ENCODE data around the gene RBFOX2.
"Not testable (repeated sequence)": the region's sequence is repeated elsewhere in the genome, so short reads cannot be mapped to it uniquely, and the experiment has no call there.

Gene RBFOX2

DNA sequence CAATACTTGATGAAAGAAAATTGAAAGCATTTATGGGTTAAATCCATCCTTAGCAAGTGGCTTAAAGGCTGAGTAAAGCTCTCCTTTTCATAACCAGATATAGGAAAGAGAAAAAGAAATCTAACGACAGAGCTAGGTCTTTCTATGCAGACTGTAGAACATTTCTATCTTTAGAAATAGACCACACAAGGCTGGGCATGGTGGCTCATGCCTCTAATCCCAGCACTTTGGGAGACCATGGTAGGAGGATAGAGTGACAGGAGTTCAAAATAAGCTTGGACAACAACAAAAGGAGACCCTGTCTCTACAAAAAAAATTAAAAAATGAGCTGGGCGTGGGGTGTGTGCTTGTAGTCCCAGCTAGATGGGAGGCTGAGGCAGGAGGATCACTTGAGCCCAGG is 220.2 kb downstream of the RBFOX2 start:
- no peak for DNase-seq

DNA sequence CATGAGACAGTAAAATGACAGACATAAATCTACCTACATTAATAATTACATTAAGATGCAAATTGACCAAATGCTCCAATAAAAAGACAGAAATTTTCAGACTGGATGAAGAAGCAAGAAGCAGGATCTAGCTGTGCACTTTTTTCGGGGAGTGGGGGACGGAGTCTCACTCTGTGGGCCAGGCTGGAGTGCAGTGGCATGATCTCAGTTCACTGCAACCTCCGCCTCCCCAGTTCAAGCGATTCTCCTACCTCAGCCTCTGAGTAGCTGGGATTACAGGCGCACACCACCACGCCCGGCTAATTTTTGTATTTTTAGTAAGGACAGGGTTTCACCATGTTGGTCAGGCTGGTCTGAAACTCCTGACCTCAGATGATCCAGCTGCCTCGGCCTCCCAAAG is 222.0 kb downstream of the RBFOX2 start:
- DNase-seq: not testable (repeated sequence)

DNA sequence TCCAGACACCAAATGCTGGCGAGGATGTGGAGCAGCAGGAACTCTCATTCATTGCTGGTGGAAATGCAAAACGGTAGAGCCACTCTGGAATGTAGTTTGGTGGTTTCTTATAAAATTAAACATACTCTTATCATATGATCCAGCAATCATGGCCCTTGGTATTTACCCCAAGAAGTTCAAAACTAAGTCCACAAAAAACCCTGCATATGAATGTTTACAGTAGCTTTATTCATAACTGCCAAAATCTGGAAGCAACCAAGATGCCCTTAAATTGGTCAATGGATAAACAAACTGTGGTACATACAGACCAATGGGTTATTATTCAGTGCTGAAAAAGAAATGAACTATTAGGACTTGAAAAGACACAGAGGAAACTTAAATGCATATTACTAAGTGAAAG is 223.2 kb downstream of the RBFOX2 start:
- DNase-seq: no peak

DNA sequence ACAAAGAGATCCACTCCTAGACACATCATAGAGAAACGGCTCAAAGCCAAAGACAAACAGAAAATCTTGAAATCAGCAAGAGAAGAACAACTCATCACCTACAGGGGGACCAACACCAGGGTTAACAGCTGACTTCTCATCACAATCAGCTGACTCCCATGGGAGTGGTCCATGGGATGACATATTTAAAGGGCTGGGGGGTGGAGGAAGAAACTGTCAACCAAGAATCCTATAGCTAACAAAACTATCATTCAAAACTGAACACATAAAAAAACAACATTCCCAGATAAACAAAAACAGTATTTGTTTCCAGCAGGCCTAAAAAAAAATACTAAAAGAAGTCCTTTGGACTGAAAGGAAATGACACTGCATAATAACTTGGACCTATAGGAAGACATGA is 224.2 kb downstream of the RBFOX2 start:
- DNase-seq: no peak

DNA sequence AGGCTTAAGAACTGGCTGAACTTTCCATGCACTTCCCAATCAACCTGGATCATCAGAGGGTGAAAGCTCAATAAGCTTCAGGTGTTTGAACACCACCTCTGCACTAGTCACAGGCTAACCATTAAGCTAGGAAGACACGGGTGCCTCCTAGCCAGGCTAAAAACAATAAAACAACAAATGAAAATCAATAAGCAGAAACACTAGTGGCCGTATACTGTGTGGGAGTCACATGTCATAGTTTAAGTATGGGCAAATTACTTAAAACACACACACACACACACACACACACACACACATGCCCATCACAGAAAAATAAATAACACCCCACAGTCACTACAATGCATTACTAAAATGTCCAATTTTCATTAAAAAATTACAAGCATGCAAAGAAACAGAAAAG is 225.7 kb downstream of the RBFOX2 start:
- no peak for DNase-seq

DNA sequence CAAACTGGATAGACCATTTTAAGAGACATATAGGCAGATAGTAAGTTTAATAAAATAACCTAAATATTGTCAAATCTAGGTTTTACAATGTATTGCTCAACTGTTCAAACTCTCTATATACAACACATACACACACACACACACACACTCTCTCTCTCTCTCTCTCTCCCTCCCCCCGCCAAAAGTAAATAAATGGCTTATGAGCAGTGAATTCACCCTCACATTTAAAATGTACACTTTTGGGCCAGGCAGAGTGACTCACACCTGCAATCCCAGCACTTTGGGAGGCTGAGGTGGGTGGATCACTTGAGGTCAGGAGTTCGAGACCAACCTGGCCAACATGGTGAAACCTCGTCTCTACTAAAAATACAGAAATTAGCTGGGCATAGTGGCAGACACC is 227.3 kb downstream of the RBFOX2 start:
- not testable (repeated sequence) for DNase-seq

DNA sequence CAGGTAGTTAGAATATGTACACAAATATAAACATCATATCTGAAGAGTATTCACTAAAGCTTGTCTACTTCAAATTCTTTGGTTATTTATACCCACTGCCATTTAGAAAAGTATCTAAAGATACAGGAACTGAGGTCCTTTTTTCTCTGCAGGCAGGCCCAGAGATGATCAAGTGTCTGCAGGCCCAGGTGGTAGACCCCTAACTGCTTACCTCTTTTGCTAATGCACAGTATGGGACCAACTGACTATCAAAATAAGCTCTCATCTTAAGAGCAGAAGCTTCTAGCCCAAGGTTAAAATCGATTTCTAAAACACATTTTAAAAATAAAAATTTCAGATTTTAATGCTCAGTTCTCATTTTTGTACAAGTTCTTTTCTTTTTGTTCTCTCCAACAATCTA is 229.5 kb downstream of the RBFOX2 start:
- DNase-seq: no peak

DNA sequence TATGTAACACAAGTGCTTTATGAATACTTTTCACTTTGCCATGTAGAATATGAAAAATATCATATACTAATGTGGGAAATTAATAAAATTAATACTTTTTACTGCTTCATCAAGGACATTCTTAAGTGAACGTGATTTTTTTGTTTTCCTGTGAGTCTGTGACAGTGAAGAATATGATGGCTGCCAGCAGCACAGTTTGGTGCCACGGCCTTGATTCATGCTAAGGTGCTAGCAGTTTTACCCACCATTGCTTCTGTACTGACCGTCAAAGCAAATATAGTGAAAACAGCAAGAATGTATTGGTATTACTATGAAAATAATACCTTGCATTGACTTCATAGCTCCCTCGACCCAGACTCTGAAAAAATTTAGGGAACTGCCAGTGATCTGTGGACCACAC is 231.2 kb downstream of the RBFOX2 start:
- DNase-seq: no peak

DNA sequence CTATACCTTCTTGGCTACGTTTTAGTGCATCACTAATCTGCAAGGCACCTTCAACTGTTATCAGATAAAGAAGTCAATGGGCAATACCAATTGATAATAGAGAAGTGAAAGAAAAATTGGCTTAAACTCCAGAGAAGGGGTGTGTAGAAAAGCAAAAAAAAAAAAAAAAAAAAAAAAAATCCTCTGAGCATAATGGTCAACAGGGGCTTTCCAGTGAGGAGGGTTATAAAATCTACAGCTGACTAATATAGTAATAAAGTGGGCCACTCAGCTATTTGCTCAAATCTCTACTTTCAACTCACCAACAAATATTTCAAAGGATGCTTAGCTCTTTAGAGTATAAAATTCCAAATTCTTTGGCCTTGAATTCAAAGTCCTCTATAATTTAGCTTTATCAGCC is 233.1 kb downstream of the RBFOX2 start:
- no peak for DNase-seq

DNA sequence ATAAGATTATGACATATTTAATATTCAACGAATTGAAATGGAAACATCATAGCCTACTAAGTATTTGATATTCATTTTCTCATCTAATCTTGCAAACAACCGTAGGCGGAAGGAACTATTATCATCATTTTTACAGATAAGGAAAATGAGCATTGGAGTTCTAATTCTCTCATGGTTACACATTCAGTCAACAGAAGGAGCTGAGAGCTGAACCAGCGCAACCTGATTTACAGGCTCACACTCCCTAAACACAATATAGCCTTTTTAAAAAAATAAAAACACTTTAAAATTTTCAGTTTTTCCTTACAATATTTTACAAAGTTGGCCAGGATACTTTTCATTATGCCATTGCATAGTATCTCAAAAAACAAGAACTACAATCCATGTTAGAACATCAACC is 236.1 kb downstream of the RBFOX2 start:
- DNase-seq: no peak

DNA sequence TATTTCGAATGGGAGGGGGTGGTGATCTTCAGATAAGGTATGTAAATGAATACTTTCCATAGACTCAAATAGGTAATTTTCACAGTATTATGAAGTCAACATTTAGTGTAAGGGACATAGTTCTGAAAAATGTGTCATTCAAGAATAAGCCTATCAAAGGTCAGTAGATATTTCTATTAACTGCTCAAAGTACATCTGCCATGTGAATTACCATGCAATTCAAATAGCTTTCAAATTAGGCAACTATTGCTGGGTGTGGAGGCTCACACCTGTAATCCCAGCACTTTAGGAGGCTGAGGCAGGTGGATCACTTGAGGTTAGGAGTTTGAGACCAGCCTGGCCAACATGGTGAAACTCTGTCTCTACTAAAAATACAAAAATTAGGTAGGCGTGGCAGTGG is 236.8 kb downstream of the RBFOX2 start:
- DNase-seq: not testable (repeated sequence)

DNA sequence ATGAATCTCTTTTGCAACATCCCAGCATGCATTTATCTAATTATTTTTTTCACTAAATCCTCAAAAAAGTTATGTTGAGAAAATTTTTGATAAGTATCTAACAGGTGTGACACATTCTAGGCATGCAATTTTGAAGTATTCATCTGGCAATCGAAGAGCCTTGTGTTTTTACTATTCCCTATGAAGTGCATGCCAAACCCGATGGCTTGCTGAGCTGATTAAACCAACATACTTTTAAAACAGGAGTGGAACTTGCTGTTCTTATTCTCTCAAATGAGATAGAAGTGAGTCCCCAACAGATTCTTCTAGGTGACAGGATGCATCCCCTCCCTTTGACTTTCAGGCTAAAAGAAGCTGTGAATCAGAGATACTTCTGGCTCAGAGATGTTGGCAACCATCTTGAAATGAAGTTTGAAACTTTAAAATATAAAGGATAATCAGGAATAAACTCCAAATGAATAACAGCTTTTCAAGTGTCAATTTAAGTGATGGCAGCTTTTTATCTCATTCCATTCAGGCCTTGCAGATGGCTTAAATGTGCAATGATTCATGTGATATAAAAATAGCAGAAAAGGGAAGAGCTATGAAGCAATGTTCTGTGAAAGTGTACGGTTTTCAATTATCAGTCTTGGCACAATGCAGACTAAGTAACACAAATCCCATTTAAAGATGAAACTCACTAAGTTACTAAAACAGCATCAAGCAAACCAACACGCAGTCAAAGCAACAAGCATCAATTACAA is 243.3 kb downstream of the RBFOX2 start:
- DNase-seq: no peak

DNA sequence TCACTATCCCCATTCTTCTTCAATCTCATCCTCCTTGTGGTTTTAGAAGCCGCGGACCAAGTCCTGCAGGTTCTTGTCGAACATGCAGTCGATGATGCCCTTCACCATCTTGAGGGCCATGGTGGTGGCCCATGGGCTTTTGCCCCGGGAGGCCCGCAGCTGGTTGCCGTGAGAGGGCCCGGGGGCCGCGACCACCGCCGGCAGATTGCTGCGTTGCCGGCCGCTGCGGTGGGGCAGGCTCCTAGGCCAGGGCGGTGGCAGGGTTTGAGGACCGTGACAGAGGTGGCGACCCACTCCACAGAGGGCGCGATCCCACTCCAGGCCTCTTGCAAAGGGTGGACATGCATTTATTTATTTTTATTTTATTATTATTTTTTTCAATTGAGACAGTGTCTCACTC is 244.0 kb downstream of the RBFOX2 start:
- no peak for DNase-seq

DNA sequence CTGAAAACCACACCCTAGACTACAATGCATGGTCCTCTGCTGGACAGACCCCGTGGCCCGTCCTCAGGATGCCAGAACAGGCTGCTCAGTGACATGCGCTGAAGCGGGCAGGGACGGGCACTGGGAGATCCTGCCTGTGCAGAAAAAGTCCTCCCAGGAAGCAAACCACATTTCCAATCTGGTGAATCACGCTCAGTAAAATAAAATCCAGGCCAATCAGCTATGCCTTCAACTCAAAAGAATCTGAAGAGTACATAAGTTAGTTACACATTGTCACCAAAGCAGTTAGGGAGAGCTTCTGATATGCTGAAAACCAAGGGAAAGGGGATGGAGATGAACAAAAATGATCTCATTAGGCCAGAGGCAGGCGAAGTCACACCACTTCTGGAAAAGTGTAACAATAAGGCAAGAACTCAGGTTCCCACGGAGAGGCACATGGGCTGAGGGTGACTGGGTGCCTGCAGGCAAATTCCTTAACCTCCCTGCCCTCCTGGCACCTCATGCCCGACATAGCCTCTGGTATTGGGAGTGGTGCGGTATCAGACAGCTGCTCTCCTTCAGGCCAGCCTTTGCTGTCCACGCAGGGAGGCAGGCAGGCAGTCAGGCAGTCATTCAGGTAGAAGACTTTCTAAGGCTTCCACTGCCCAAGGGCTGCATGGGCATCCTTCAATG is 244.5 kb downstream of the RBFOX2 start:
- no peak for DNase-seq

DNA sequence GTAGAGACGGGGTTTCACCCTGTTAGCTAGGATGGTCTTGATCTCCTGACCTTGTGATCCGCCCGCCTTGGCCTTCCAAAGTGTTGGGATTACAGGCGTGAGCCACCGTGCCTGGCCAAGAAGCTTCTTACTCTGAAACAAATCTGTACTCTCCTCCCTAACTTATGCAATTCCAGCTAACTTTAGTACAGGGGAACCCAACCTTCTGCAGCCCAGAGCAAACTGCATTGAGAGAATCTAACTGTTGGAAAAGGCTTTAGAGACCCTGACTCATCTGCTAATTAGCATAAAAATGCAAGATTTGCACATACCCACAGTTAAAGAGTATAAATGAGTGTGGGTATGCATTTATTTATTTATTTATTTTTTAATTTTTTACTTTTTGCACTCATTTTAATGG is 246.1 kb downstream of the RBFOX2 start:
- no peak for DNase-seq

DNA sequence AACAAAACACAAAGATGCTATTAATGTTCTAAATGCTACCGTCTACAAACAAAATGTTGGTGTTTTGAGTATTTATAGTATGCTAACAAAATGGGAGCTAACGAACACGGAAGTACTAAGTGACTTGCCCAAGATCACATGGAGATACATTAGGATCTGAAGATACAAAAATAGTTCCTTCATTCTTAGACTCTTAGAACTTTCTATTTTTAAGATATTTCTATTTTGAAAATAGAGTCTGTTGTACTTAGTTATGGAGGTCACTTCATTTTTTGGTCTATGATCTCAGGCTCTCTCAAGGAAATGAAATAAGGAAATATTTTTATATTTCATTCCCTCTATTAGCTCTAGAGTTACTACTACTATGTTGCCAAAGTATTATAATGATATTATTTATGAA is 246.7 kb downstream of the RBFOX2 start:
- no peak for DNase-seq

DNA sequence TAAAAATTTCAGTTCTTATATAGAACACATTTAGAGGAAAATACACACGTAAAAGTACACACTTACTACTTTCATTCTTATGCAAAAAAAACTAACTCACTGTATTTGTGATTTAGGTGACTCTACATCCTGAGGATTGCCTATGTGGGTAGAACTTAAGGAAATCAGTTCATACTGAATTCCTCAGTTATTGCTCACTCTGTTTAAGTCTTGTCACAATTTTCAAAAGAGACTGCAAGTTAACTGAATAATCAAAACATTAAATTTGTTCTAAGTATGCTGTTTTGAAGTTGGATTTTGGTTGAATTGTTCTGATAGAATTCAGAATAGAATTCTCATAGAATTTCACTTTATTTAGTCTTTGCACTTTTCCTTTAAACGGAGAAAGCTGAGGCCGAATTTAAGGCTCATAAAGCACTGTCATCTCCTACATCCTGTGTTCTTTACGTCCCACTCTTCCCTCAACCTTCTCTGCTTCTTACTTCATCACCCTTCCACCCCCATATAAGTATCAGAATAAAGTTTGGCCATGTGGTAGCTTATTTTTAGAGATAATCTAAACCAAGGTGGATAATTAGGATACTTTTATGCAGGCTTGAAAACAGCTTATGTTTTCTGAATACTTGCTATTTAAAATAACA is 251.2 kb downstream of the RBFOX2 start:
- DNase-seq: no peak

DNA sequence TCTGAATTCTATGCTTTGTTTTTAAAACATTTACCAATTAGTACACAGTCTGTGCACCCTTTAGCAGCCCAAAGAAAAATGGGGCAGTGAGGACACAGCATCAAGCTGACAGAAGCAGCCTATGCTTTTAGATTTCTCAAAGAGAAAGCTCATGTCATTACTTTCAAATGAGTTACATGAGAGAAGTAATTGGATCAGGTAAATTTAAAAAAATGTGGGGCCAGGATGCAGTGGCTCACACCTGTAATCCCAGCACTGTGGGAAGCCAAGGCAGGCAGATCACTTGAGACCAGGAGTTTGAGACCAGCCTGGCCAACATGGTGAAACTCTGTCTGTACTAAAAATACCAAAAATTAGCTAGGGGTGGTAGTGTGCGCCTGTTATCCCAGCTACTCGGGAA is 253.3 kb downstream of the RBFOX2 start:
- no peak for DNase-seq

DNA sequence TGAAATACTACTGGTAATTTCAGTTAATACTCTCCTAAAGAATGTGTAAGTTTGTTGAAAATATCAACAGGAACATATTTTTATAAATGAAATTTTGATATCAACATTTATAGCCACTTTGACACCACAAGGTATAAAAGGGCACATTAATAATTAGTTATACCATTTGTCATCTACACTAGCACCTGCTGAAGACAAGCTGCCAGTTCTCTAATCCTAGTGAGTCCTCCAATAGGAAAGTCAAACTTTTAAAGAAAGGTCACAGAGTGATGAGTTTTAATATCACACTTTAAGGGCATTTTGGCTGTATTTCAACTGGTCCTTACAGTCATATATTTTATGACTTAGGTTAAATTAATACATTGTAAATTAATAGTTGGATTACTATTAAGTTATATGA is 258.6 kb downstream of the RBFOX2 start:
- DNase-seq: no peak

DNA sequence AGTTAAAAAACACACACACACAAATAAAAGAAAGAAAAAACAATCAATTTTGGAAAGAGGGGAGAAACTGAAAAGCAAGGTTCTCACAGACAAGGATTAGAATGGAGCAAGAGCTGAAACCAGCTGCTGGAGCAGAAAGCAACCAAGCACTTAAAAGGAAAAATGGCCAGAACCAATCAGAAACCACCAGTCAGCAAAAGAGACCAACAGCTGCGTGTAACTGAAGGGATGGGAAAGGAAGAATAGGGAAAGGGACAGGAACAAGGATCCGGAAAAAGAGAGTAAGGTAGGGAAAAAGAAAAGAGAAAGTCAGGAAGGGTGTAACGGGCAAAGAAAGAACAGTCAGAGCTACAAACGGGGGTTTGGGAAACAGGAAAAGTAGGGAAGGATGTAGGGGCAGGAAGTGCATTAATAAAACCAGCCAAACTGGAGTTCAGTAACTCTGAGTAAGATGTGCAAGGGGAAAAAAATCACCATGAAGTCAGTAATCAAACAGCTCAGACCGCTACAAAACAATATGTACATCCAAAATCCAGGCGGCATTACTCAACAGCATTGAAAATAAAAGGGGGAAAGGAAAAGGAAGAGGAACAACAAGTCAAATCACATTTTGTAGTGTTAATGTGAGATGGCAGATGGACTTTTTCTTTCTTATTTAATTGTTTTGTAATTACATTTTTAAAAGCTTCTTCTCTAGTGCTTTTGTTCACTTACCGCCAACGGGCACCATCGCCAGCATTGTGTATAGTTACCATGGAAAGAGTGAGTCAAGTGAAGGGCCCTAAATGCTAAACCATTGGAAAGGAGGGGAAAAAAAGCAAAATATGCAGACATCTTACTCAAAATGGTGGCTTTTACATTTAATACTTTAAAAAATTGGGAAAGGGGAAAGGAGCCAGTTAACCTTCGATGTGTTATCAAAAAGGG is 261.7 kb downstream of the RBFOX2 start:
- DNase-seq: no peak

DNA sequence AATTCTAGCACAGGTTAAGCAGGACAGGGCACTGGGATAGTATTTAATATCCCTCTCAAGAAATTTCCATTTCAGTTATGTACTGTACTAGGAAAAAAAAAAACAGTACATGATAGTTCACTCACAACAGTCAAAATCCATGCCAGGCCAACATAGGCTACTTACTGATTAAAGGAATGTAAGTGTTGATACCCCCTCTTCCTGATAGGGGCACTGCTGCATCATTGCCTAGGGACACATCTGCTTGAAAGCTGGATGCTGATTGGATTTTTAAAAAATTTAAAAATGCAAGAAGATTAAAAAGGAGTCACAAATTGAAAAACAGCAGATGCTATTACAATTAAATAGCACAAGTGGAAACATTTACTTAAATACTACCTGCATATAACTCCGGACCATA is 267.6 kb downstream of the RBFOX2 start:
- DNase-seq: no peak

DNA sequence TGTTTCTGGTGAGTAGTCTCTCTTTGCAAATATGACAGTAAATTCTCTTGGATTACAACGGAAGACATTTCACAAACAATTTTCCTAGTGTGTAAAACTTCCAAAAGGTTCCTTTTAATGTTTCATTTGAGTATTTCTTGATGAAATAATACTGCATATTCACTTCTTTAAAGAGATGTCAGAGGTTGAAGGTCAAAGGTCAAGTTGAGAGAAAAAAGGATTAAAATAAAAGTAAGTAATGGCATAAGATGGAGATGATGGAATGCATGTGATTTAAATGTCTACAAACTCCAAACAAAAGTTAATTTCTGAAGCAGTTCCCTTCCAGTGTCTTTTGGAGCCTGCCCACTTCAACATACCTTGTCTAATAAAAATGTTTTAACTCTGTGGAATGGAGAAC is 270.2 kb downstream of the RBFOX2 start:
- no peak for DNase-seq

DNA sequence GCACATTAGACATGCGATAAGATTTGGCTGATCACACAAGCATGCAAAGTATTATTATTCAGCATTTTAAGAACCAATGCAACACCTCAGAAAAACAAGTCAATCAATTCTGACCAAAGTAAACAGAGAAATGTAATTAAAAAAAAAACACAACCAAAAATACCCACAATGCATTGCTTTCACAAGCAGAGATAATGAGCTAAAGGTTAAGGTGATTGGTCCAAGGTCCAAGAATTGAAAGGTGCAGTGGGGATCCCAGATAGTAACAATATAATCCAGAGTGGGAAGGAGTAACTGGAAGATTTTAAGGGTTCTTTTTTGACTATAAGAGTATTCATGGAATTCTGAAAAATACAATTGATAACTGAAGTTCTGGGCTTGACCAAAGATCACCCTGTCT is 271.9 kb downstream of the RBFOX2 start:
- no peak for DNase-seq

All from stimulated activated CD4-positive, alpha-beta T cell treated with anti-CD3 and anti-CD28 coated beads, Interleukin-12 subunit alpha, Interleukin-12 subunit beta, amount 100 ng/mL, for 4 hours (primary cell).